T-cell (primary cell): ENCODE results near the gene TARS2. TPM values are rescaled to one million over a fixed set of nuclear protein-coding genes. Genes with fewer than 3 reads are reported as not detected.

Experiments
- ATAC-seq, 4 experiments: fragments of 200-7000 bp in 3 of 4; fragments of 150-1000 bp in 1 of 4; cut with Tn5 transposase; replicated peaks in 1 of 4; 1 replicate in 3 of 4; 2 replicates in 1 of 4; pipeline ENCODE4 v1.10.0; 2021; ENCODE audit warnings: moderate library complexity in 3 of 4, mild to moderate bottlenecking in 2 of 4, moderate number of reproducible peaks in 1 of 4
- CTCF ChIA-PET, 2 donors: fragments of 300-600 bp; sonication (Branson Sonifier 250); formaldehyde crosslinking; loops; one replicate each; lab custom pipeline; 2022; ENCODE audit warnings: antibody characterized with exemption in 2 of 2; lab: Charles Lee
- POLR2A ChIA-PET, 2 donors: fragments of 300-600 bp; sonication (Branson Sonifier 250); formaldehyde crosslinking; loops; one replicate each; lab custom pipeline; 2022; ENCODE audit warnings: antibody characterized with exemption in 2 of 2; lab: Charles Lee
- DNase-seq, 35 experiments: peaks; one replicate each; pipeline versions ENCODE4 v3.0.0 to v3.0.0-alpha.2; 2013 to 2023
- H3K27ac ChIP-seq: one replicate; pipeline ENCODE4 v1.5.1; 2013; ENCODE audit warnings: low read length
- H3K27me3 ChIP-seq, 2 experiments: replicated peaks in 1 of 2; 1 replicate in 1 of 2; 2 replicates in 1 of 2; pipeline versions ENCODE4 v1.6.1 to v1.7.0; 2013; ENCODE audit warnings: low read length in 1 of 2, mixed read lengths in 1 of 2; ENCODE audit not compliant: control insufficient read depth in 2 of 2, insufficient read depth in 2 of 2; ENCODE audit errors: extremely low read depth in 1 of 2
- H3K36me3 ChIP-seq, 2 donors: 1 replicate in 1 of 2; 2 replicates in 1 of 2; pipeline versions ENCODE4 v1.6.1 to v1.7.0; 2013; ENCODE audit warnings: low read length in 1 of 2; ENCODE audit not compliant: control insufficient read depth in 2 of 2, insufficient read depth in 1 of 2; ENCODE audit errors: extremely low read depth in 1 of 2
- H3K4me1 ChIP-seq, 2 experiments: 1 replicate in 1 of 2; 2 replicates in 1 of 2; pipeline versions ENCODE4 v1.6.1 to v1.7.0; 2013; ENCODE audit warnings: low read length in 2 of 2, mixed read lengths in 1 of 2; ENCODE audit not compliant: insufficient read depth in 2 of 2, control insufficient read depth in 1 of 2; ENCODE audit errors: extremely low read depth in 1 of 2
- H3K4me3 ChIP-seq, 2 donors: 1 replicate in 1 of 2; 2 replicates in 1 of 2; pipeline versions ENCODE4 v1.5.1 to v1.7.0; 2013; ENCODE audit warnings: mild to moderate bottlenecking in 2 of 2, low read length in 1 of 2, moderate library complexity in 1 of 2; ENCODE audit not compliant: control insufficient read depth in 1 of 2; ENCODE audit errors: extremely low read depth in 1 of 2
- H3K9me3 ChIP-seq: 2 replicates; pipeline ENCODE4 v1.7.0; 2013
- H3K27ac Mint-ChIP-seq, 2 donors: one replicate each; pipeline ENCODE4 v1.8.0; 2020 to 2021; ENCODE audit warnings: mild to moderate bottlenecking in 2 of 2, mixed read lengths in 2 of 2
- H3K27me3 Mint-ChIP-seq, 2 donors: one replicate each; pipeline ENCODE4 v1.8.0; 2021 to 2022; ENCODE audit warnings: mixed read lengths in 2 of 2
- H3K36me3 Mint-ChIP-seq: one replicate; pipeline ENCODE4 v1.8.0; 2021; ENCODE audit warnings: mixed read lengths
- H3K4me1 Mint-ChIP-seq, 3 donors: one replicate each; pipeline ENCODE4 v1.8.0; 2020 to 2022; ENCODE audit warnings: mixed read lengths in 3 of 3, mild to moderate bottlenecking in 1 of 3
- H3K4me3 Mint-ChIP-seq, 3 donors: one replicate each; pipeline ENCODE4 v1.8.0; 2020 to 2022; ENCODE audit warnings: mild to moderate bottlenecking in 3 of 3, mixed read lengths in 3 of 3, moderate library complexity in 3 of 3
- H3K9me3 Mint-ChIP-seq, 3 donors: one replicate each; pipeline ENCODE4 v1.8.0; 2020 to 2022; ENCODE audit warnings: mixed read lengths in 3 of 3
- WGBS: methylation state at CpG from one replicate; pipeline ENCODE4 v1.1.5; 2013; ENCODE audit warnings: missing lambda C conversion rate; ENCODE audit not compliant: insufficient coverage; 5-methylcytosine and 5-hydroxymethylcytosine counted together
- total RNA-seq, 35 experiments: library from RNA in 6 of 35; stranded (reverse) in 6 of 35; fragments of 120-200 nt in 1 of 35; gene quantifications; one replicate each; pipeline versions ENCODE4 v1.2.1 to v1.2.4 and lab custom pipeline; 2013 to 2026

Gene TARS2
- total RNA-seq, 5 donors from 2014 or later (not counting 1 experiment from before 2014, with no cell fraction given) = 24.1 to 35.9 (median 30.2) TPM

GRCh38 chr1:150530491-150531159, 43.4 kb downstream of the TARS2 start:
- Histone ChIP-seq H3K27ac (no peak overlapping the region), H3K9me3 (no peaks in the 10 kb centered on the region), H3K36me3 (no peaks in the 10 kb centered on the region), H3K4me1 (no peaks in the 10 kb centered on the region), H3K4me3 (no peak overlapping the region), H3K27me3 (peaks cover 0 to 7% of the 10 kb centered on the region in 2 experiments)
- DNase-seq = no peak
- Mint-ChIP-seq H3K36me3 (no peaks in the 10 kb centered on the region), H3K27me3 (no peaks in the 10 kb centered on the region), H3K4me3 (no peak overlapping the region), H3K9me3 (no peaks in the 10 kb centered on the region), H3K27ac (no peak overlapping the region), H3K4me1 (peaks cover 0 to 6% (median 3%) of the 10 kb centered on the region in 3 donors)
- 98% methylated on average over 14 of the region's 14 CpGs for WGBS
- ChIA-PET POLR2A (interaction anchor here in 1 of 2 donors (0.6 kb wide), 1 partner anchor 86 kb away, joined by 3 read pairs; no protein-coding TSS in a partner anchor), CTCF (no interaction called here)
- ATAC-seq = no peak

- POLR2A ChIA-PET = interaction anchor here in 1 of 2 donors (0.6 to 0.7 kb wide), 2 partner anchors 35 to 105 kb away, joined by 4 read pairs; no protein-coding TSS in a partner anchor
- 50% methylated on average over 5 of the region's 5 CpGs for WGBS
- Mint-ChIP-seq H3K4me3 (no peak overlapping the region), H3K36me3 (no peaks in the 10 kb centered on the region), H3K27me3 (no peaks in the 10 kb centered on the region), H3K27ac (no peak overlapping the region), H3K9me3 (no peaks in the 10 kb centered on the region), H3K4me1 (peaks cover 0 to 6% (median 3%) of the 10 kb centered on the region in 3 donors)
- Histone ChIP-seq H3K27ac (no peak overlapping the region), H3K9me3 (no peaks in the 10 kb centered on the region), H3K27me3 (peaks cover 0 to 8% of the 10 kb centered on the region in 2 experiments), H3K4me1 (no peaks in the 10 kb centered on the region), H3K4me3 (no peak overlapping the region), H3K36me3 (no peaks in the 10 kb centered on the region)
- no peak for DNase-seq
- no peak for ATAC-seq
- CTCF ChIA-PET = interaction anchor here (0.6 to 0.9 kb wide), 4 partner anchors 96 to 433 kb away, joined by 3 to 7 read pairs (median 3); no protein-coding TSS in a partner anchor
Measured at GRCh38 chr1:150532860-150533259, 45.6 kb downstream of the TARS2 start.

GRCh38 chr1:150534002-150534401, 46.8 kb downstream of the TARS2 start:
- no peak overlapping the region for H3K4me3 ChIP-seq
- 88% methylated on average over 4 of the region's 6 CpGs for WGBS
- Mint-ChIP-seq H3K27ac (no peak overlapping the region), H3K9me3 (no peaks in the 10 kb centered on the region), H3K36me3 (no peaks in the 10 kb centered on the region), H3K4me3 (no peak overlapping the region), H3K27me3 (no peaks in the 10 kb centered on the region), H3K4me1 (peaks cover 0 to 6% (median 3%) of the 10 kb centered on the region in 3 donors)
- ATAC-seq (no peak), DNase-seq (no peak)
- ChIA-PET CTCF (interaction anchor here in 1 of 2 donors (0.7 kb wide), 1 partner anchor 373 kb away, joined by 5 read pairs; no protein-coding TSS in a partner anchor), POLR2A (no interaction called here)
- H3K27me3 ChIP-seq = peaks cover 0 to 12% of the 10 kb centered on the region in 2 experiments
- no peaks in the 10 kb centered on the region for H3K4me1 ChIP-seq
- no peak overlapping the region for H3K27ac ChIP-seq
- H3K36me3 ChIP-seq = no peaks in the 10 kb centered on the region
- H3K9me3 ChIP-seq = no peaks in the 10 kb centered on the region

GRCh38 chr1:150535511-150536287, 48.5 kb downstream of the TARS2 start:
- ChIA-PET CTCF (interaction anchor here (0.5 to 0.6 kb wide), 2 partner anchors 53 to 82 kb away, joined by 3 read pairs; no protein-coding TSS in a partner anchor), POLR2A (interaction anchor here in 1 of 2 donors (0.5 kb wide), 1 partner anchor 84 kb away, joined by 6 read pairs; no protein-coding TSS in a partner anchor)
- Mint-ChIP-seq H3K4me3 (no peak overlapping the region), H3K36me3 (no peaks in the 10 kb centered on the region), H3K27me3 (no peaks in the 10 kb centered on the region), H3K4me1 (peaks cover 0 to 6% (median 3%) of the 10 kb centered on the region in 3 donors), H3K27ac (no peak overlapping the region), H3K9me3 (no peaks in the 10 kb centered on the region)
- DNase-seq = no peak
- peaks cover 0 to 13% of the 10 kb centered on the region in 2 experiments for H3K27me3 ChIP-seq
- no peaks in the 10 kb centered on the region for H3K9me3 ChIP-seq
- 80% methylated on average over 7 of the region's 14 CpGs for WGBS
- H3K27ac ChIP-seq = no peak overlapping the region
- no peaks in the 10 kb centered on the region for H3K4me1 ChIP-seq
- no peak overlapping the region for H3K4me3 ChIP-seq
- no peak for ATAC-seq
- no peaks in the 10 kb centered on the region for H3K36me3 ChIP-seq

- 85% methylated on average over 9 of the region's 12 CpGs for WGBS
- Histone ChIP-seq H3K4me3 (no peak overlapping the region), H3K27ac (no peak overlapping the region), H3K9me3 (no peaks in the 10 kb centered on the region), H3K4me1 (no peaks in the 10 kb centered on the region), H3K27me3 (peaks cover 0 to 13% of the 10 kb centered on the region in 2 experiments), H3K36me3 (no peaks in the 10 kb centered on the region)
- CTCF ChIA-PET = interaction anchor here in 1 of 2 donors (0.6 kb wide), 1 partner anchor 254 kb away, joined by 4 read pairs; no protein-coding TSS in a partner anchor
- H3K4me1 Mint-ChIP-seq = peaks cover 0 to 6% (median 3%) of the 10 kb centered on the region in 3 donors
- no peak for ATAC-seq
- H3K27me3 Mint-ChIP-seq = peaks cover 0 to under 1% of the 10 kb centered on the region in 2 donors
- H3K27ac Mint-ChIP-seq = no peak overlapping the region
- H3K9me3 Mint-ChIP-seq = no peaks in the 10 kb centered on the region
- H3K36me3 Mint-ChIP-seq = no peaks in the 10 kb centered on the region
- no peak for DNase-seq
- H3K4me3 Mint-ChIP-seq = no peak overlapping the region
- POLR2A ChIA-PET = interaction anchor here in 1 of 2 donors (0.7 kb wide), 1 partner anchor 175 kb away, joined by 3 read pairs; no protein-coding TSS in a partner anchor
Measured at GRCh38 chr1:150536836-150537731, 49.9 kb downstream of the TARS2 start.
